NK-92 treated with Interleukin-12 subunit alpha and Interleukin-12 subunit beta, amount 100 ng/mL, for 24 hours (cell line): ENCODE measurements around the gene PRPF19.

Experiments used
- DNase-seq: peaks from one replicate; lab custom pipeline; 2025; lab: John Stamatoyannopoulos, UW

PRPF19 gene

DNA sequence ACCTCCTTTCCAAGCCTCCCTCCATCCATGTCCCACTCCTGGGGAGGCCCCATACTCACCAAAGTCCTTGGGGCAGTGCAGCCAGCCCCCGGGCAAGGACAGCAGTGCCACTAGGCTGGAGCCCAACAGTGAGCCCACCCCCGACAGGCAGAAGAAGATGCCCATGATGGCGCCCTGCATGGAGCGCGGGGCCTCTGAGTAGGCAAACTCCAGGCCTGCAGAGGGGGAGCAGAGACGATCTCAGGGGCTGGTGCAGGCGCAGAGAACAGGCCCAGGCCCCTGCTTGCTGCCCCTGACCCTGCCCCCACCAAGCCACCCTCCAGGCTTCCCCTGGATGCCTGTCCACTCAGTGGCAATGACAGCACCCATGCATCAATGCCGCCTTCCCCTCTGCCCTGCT, 31.4 kb upstream of the PRPF19 start:
- DNase-seq, result no peak

DNA sequence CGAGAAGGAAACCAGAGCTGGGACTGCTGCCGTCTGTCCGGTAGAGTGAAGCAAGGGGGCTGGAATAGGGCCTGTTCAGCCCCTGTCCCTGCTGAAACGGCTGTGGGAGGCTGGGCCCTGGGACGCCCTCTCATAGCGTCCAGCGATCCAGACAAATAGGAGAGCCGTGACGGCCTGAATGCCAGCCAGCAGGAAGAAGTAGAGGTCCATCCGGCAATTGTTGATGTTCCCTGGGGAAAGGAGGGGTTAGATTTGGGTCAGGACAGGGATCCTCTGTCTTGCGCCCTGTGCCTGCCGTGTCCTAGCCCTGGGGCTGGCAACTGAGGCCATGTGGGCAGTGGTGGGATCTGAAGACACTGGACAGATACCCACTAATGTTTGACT, 30.8 kb upstream of the PRPF19 start:
- no peak for DNase-seq

DNA sequence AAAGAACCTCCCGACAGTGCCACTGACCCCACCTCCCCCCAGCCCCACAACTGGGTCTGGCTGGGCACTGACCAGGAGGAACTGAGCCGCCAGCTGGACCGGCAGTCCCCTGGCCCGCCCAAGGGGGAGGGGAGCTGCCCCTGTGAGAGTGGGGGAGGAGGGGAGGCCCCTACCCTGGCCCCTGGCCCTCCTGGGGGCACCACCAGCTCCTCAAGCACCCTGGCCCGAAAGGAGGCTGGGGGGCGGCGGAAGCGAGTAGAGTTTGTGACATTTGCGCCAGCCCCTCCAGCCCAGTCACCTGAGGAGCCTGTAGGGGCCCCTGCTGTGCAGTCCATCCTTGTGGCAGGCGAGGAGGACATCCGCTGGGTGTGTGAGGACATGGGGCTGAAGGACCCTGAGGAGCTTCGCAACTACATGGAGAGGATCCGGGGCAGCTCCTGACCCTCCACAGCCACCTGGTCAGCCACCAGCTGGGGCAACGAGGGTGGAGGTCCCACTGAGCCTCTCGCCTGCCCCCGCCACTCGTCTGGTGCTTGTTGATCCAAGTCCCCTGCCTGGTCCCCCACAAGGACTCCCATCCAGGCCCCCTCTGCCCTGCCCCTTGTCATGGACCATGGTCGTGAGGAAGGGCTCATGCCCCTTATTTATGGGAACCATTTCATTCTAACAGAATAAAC, 30.2 kb upstream of the PRPF19 start:
- DNase-seq, result no peak

DNA sequence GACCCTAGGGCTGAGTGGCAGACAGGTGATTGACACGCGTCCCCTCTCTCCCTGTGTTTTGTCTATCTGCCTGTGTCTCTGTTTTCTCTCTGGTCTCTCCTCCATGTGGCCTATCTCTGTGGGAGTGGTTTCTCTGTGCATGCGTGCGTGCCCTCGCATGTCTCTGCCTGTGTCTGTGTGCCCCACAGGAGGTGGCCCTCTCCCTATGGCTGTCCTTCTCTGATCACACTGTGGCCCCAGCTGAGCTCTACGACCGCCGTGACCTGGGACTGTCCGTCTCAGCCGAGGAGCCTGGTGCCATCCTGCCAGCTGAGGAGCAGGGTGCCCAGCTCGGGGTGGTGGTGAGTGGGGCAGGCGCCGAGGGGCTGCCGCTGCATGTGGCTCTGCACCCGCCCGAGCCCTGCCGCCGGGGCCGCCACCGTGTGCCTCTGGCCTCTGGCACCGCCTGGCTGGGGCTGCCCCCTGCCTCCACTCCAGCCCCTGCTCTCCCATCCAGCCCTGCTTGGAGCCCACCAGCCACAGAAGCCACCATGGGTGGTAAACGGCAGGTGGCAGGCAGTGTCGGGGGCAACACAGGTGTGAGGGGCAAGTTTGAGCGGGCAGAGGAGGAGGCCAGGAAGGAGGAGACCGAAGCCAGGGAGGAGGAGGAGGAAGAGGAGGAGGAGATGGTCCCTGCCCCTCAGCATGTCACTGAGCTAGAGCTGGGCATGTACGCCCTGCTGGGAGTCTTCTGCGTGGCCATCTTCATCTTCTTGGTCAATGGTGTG, 29.5 kb upstream of the PRPF19 start:
- DNase-seq, result no peak

DNA sequence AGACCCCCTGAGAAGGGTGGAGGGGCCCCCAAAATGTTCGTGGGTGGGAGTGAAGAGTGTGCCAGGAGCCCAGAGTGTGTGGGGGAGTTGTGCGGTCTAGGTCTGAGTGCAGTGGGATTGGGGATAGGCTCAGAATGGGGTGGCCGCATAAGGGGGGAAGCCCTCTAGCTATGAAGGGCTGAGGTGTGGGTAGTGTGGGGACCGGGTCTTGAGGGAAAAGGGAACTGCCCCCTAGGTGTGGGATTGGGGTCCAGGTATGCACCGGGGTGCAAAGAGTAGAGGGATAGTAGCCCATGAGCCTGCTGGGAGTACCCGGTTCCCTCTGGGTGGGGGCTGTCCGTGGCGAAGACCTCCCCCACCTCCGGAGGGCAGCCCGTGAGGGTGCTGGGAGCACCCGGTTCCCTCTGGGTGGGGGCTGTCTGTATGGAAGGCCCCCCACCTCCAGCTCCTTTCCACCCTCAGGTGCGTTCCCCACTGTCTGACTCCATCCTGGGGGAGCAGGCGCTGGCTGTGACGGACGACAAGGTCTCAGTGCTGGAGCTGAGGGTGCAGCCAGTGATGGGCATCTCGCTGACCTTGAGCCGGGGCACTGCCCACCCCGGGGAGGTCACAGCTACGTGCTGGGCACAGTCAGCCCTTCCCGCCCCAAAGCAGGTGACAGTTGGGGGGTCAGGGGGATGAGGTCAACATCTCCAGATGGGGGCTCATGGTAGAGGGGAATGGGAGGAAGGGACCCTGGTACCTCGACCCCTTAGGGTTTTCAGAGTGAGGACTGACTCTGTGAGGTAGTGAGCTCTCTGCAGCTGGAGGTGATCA, 28.6 kb upstream of the PRPF19 start:
- DNase-seq, result no peak

DNA sequence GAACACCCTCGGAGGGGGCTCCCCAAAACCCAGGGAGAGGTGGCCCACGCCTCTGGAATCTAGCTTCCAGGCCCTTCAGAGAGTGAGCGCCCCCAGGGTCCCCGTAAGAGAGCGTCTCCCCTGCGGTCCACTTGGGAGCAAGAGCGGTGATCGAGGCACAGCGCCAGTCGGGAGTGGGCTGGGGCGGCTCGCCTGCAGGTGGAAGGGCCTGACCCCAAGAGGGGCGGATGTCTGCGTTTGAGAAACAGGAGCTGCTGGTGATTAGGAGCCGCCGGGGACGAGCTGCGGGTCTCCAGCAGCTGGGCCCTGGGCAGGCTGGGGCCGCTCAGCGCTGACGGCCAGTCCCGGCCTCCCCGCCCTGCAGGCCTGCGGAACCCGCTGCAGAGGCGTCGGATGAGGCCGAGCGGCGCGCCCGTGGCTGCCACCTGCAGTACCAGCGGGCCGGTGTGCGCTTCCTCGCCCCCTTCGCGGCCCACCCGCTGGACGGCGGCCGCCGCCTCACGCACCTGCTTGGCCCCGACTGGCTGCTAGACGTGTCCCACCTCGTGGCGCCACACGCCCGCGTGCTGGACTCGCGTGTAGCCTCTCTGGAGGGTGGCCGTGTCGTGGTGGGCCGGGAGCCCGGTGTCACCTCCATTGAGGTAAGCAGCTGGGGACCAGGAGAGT, 27.9 kb upstream of the PRPF19 start:
- DNase-seq, result no peak

DNA sequence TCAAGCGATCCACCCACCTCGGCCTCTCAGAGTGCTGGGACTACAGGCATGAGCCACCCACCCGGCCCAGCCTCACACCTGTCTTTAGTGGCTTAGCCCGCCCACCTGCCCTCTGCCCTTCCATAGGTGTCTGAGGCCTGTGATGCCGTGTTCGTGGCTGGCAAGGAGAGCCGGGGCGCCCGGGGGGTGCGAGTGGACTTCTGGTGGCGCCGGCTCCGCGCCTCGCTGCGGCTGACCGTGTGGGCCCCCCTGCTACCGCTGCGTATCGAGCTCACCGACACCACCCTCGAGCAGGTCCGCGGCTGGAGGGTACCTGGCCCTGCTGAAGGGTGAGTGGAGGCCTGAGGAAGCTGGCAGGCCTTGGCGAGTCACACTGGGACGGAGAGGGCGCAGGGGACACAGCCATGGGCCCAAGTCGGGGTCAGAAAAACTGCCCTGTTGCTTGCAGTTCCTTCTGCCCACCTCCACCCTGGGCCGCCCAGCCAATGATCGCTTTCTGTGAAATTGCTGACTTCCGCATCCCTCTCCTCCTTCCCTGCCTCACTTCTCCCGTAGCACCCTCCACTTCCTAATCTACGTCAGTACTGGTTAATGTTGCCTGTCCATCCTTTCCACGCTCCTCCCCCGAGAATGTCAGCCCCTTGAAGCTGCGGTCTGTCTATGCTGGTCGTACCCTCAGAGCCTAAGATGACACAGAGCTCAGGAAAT, 27.2 kb upstream of the PRPF19 start:
- no peak for DNase-seq

DNA sequence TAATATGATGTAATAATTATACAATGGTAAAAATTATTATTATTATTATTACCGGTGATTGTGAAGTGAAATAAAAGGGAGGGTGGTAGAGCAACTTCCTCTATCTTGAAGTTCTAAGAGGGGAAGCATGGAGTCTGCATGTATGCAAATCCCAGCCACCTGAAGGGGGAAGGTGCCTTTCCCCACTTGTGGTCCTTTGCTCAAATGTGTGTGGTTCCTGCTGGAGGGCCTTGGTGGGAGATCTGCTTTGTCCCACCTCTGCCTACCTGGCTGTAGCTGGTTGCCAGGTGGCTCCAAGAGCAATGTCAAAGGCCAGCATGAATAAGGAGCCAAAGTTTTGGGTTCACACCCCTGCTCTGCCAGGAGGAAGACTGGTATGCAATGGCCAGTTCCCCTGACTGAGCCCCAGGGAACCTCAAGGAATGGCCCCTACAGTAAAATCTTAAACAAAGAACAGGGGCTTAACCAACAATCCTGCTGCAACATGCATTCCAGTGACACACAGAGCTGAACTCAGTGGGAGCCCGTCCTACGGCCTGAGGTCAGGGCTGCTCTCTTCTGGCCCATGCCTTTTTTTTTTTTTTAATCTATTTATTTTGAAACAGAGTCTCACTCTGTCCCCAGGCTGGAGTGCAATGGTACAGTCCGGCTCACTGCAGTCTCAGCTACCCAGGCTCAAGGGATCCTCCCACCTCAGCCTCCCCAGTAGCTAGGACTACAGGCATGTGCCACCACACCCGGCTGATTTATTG, 26.4 kb upstream of the PRPF19 start:
- no peak for DNase-seq

DNA sequence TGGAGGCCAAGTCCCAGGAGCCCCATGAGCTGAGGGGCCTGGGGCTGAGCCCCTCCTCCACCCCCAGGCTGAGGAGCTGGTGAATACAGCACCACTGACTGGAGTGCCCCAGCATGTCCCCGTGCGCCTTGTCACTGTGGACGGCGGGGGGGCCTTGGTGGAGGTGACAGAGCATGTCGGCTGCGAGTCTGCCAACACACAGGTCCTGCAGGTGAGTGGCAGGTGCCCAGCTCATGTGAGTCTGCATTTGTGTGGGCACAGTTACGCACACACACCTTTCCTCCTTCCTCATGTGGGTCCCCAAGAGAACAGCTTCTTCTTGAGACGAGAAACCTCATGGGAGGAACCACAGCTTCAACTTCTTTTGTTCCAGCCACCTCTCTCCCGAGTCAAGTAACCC, 25.5 kb upstream of the PRPF19 start:
- DNase-seq, result no peak

DNA sequence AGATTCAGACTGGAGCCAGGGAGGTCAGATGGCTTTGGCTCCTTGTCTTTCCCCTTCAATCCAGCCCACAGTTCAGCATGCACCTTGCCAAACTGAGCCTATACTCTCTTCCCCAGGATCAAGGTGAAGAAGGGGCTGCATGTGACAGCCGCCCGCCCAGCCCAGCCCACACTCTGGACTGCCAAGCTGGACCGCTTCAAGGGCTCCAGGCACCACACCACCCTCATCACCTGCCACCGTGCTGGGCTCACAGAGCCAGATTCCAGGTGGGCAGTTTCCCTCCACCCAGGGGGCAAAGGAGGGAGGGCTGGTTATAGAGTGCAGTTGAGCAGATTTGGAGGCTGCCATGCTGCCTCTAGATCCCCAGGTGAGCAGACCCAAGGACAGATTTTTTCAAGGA, 24.0 kb upstream of the PRPF19 start:
- DNase-seq, result no peak

DNA sequence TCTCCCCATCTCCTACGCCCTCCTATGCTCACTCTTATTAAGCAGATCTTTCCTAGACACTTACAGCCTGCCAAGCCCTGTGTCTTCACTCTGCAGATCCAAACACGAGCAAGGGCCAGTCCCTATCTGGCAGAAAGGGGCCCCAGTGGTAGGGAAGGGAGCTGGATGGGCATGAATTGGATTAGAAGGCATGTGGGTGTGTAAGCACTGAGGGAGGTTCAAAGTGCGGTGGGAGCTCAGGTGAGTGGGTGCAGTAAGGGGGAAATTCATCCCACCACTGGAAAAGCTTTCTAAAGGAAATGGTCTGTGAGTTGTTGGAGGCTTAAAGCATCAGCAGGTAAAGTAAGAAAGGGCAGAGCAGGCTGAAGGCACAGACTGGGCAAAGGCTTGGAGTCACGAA, 23.4 kb upstream of the PRPF19 start:
- DNase-seq, result no peak

DNA sequence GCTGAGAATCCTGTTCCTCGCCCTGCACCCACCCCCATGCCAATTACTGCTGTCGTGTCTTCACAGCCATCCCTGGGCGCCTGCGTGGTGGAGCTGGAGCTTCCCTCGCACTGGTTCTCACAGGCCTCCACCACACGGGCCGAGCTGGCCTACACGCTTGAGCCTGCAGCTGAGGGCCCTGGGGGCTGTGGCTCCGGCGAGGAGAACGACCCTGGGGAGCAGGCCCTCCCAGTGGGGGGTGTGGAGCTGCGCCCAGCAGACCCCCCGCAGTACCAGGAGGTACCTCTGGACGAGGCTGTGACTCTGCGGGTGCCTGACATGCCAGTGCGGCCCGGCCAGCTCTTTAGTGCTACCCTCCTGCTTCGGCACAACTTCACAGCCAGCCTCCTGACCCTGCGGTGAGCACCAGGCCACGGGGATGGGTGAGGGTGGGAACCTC, 22.2 kb upstream of the PRPF19 start:
- no peak for DNase-seq

DNA sequence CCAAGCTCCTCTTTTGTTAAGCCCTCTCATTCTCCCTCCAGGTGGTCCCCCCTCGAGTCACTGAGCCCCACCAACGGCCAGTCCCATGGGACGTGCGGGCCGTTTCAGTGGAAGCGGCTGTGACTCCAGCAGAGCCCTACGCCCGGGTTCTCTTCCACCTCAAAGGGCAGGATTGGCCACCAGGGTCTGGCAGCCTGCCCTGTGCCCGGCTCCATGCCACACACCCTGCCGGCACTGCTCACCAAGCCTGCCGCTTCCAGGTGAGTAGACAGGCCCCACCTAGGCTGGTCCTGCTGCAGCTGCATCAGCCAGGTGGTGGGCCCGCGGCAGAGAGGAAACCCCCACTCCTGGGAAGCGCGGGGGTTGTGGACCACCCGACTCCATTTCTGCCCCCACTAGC, 21.2 kb upstream of the PRPF19 start:
- no peak for DNase-seq

DNA sequence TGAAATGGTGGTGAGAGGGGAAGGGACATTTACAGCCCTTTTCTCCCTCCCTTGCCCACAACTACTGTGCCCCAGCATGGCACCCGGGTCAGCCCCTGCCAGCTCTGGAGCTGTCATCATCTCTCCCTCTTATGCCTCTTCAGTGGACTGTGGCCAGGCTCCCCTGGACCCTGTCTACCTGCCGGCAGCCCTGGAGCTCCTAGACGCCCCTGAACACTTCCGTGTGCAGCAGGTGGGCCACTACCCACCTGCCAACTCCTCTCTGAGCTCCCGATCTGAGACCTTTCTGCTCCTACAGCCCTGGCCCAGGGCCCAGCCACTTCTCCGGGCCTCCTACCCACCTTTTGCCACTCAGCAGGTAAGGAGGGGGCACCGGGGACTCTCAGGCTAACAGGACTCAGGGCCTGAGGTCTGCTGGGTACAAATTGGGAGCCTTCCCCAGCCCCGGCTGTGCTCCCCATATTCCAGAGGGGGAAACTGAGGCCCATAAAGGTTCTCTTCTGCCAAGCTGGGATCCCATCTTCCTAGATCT, 20.7 kb upstream of the PRPF19 start:
- DNase-seq, result no peak

DNA sequence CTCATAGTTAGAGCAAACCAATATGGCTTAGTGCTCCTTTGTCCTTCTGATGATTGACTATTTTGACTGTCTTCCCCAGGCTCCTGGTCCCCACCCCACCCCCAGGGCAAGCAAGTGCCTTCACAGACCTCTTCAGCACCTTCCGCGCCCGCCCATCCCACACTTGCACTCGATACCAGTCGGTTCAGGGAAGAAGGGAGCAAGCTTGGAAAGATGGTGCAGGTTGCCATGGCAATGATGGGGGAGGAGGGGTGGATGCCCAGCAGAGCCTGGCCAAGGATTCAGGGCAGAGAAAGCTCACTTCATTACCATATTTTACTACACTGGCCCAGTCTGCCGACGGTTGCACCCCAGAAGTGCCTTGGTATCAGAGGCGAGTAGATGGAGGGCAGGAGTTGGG, 20.1 kb upstream of the PRPF19 start:
- no peak for DNase-seq

DNA sequence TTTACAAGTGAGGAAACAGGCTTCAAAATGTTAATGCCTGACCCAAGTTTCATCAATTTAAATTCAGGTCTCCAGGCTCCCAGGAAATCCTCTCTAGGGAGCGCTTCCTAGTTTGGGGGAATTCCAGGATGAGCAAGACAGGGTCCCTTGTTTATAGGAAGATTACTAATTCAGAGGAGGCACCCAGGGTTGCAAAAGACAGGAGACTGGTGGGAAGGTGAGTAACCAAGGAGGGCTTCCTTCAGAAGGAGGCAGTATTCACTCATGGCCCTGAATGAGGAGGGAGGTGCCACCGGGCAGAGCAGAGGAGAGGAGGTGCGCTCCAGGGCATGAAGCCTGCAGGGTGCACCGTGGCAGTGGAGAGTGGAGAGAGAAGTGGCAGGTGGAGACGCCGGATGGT, 19.5 kb upstream of the PRPF19 start:
- no peak for DNase-seq

DNA sequence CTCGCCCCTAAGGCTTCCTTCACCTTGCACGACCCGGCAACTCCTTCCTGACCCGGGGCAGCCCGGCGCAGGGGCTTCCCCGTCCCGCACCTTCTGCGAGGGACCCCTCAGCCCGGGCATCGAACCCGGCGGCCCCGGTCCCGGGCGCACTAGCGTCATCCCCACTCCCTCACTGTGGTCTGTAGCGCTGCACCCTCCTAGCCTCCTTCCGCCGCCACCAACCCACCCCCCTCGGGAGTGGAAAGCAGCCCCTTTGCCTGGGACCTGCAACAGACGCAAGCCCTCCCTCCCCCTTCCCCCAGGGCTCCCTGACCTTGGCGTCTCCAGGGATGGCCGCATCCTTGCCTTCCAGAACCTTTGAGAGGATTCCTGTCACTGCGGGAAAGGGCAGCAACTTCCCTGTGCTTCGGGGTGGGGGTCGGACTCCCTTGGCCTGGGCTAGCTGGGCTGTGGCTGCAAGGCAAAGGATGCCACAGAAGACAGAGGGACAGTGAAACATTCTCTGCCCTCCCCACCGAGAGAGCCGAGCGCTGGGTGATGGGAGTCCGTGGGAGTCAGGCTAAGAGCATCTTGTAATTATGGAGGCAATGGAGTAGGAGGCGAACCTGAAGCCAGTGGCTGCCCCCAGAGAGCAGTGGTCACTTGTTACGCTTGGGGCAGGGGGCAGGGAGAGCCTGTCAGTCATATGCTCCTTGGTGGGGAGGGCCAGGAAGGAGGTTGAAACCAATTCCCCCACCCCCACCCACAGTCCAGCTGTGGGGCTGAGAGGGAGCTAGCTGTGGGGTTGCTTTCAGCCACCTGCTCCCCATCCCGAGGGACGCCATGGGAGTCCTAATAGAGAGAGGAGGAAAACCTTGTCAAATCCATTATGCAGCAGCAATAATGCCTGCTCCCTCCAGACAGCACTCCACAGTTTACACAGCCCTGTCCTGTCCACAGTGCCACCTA, 18.8 kb upstream of the PRPF19 start:
- DNase-seq, result no peak

DNA sequence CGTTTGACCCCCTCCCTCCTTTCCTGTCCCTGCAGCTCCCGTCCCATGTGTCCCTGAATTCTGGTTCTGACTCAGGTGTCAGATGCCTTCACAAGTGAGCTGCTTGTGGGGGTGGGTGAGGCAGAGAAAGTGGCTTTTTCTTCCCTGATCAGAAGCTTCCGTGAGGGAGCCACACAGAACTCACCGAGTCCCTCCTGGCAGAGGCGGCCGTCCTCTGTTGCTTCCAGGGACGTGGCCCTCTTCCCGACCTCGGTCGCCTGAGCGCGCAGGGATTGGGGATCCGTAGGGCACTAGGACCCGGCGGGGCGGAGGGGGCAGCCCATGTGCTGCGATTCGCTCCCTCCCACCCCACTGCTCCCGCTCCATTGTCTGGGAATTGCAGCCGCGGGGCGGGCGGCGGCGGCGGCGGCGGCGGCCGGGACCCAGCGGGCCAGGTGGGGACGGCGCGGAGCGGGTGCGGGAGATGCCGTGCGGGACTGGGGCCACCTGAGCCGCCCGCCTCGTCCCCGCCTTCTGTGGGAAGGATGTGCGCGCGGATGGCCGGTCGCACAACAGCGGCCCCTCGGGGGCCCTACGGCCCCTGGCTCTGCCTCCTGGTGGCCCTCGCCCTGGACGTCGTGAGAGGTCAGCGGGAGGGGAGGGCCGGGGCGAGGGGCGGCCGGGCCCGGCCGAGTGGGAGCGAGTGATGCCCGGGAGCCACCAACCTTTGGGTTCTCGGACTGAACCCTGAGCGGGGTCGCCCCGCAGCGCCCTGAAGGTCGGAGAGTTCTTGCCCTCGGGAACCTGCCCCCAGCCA, 17.9 kb upstream of the PRPF19 start, which contains the start of gene TMEM132A:
Gene TMEM132A (plus strand): TSS at position 351 of the 796 bp plus-strand sequence. CDS start 174 bp downstream, at position 525.
- DNase-seq, result no peak

DNA sequence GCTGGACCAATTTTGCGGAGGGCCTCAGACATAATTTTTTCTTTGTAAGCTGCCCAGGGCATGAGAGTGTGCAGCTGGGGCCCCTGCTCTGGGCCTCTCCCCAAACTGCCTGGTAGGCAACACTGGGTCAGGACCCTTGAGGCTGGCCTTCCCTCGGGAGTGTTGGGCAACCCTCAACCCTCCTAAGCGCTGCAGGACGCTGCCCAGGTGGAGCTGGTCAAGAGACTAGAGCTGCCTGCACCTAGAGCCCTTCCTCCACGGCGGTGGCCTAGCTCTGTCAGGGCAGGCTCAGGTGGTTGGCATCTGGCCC, 17.4 kb upstream of the PRPF19 start:
- DNase-seq, result no peak
